Neutrophil (primary cell): ENCODE results near the gene HLTF.
A peak's percentile ranks its signal among the peaks of the same experiment; 100 is the strongest.

Experiments used
- H3K27ac ChIP-seq: fragments of 200-600 bp; sonication (generic); 2 replicates; pipeline ENCODE4 v1.5.1; 2016; ENCODE audit warnings: mild to moderate bottlenecking, moderate library complexity
- H3K27me3 ChIP-seq: fragments of 200-600 bp; sonication (generic); 2 replicates; pipeline ENCODE4 v1.6.0; 2016; ENCODE audit warnings: mild to moderate bottlenecking
- H3K36me3 ChIP-seq: fragments of 200-600 bp; sonication (generic); 2 replicates; pipeline ENCODE4 v1.5.1; 2017
- H3K4me1 ChIP-seq, 2 experiments: fragments of 200-600 bp in 1 of 2; sonication (generic) in 1 of 2; 1 replicate in 1 of 2; 2 replicates in 1 of 2; pipeline versions ENCODE4 v1.5.1 to v1.6.1; 2013 to 2016; ENCODE audit warnings: low read depth in 1 of 2, low read length in 1 of 2, mild to moderate bottlenecking in 1 of 2, moderate library complexity in 1 of 2; ENCODE audit not compliant: control insufficient read depth in 1 of 2, insufficient read depth in 1 of 2
- H3K4me3 ChIP-seq, 2 experiments: fragments of 200-600 bp in 1 of 2; sonication (generic) in 1 of 2; 1 replicate in 1 of 2; 2 replicates in 1 of 2; pipeline ENCODE4 v1.5.1; 2013 to 2016; ENCODE audit warnings: low read depth in 1 of 2, low read length in 1 of 2, mild to moderate bottlenecking in 1 of 2, moderate library complexity in 1 of 2
- H3K9me3 ChIP-seq: fragments of 200-600 bp; sonication (generic); 2 replicates; pipeline ENCODE4 v1.5.1; 2016
- CTCF ChIP-seq: fragments of 200-600 bp; sonication (generic); IDR thresholded peaks from 2 replicates; pipeline ENCODE4 v1.5.1; 2016; ENCODE audit warnings: antibody characterized with exemption

Gene HLTF

DNA sequence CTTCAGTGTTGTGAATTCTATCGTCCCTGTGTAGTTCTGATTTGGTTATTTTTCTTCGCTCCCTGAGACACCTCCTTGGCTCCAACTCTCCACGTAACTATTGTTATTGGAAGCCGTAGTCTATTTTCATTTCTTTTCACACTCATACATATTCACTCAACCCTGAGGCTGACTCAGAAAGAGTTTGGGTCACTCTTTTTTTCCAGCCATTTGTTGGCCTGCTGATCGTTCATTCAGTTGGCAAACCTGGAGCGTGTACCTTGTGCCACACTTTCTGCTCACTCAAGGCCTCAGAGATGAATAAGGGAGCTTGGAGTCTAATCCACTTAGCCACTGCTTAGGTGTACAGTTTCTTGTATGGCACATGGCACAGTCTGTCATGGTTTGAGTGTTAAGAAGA lies 72.6 kb downstream of the HLTF start:
- no peak for TF ChIP-seq CTCF
- peaks cover 0 to 7% of the 10 kb centered on the region in 2 experiments for H3K4me1 ChIP-seq
- H3K27ac ChIP-seq: no peak overlapping the region
- H3K27me3 ChIP-seq: no peaks in the 10 kb centered on the region
- H3K9me3 ChIP-seq: peaks cover 3% of the 10 kb centered on the region
- H3K4me3 ChIP-seq: no peak overlapping the region
- peaks cover 89% of the 10 kb centered on the region for H3K36me3 ChIP-seq

DNA sequence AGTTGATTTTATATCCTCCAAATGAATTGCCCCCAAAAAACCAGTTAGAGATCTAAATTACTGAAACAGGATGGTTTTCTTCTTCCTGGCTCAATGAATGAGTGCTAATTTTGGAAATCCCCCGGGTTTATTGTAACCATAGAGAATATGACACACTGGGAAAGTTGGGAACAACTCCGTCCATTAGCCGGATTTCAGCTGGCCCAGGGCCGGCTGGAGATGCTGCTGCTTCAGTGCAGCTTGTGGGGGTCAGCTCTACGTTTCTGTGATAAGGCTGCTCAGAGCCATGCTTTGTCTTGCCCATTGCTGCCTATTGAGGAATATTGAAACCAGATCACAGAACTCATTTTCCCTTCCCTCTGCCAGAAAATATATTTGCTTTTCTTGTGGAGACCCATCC lies 74.7 kb downstream of the HLTF start:
- no peaks in the 10 kb centered on the region for H3K27me3 ChIP-seq
- no peak for TF ChIP-seq CTCF
- peak overlapping the region; percentile 21 for H3K27ac ChIP-seq
- peaks cover 0 to 7% of the 10 kb centered on the region in 2 experiments for H3K4me1 ChIP-seq
- peaks cover 92% of the 10 kb centered on the region for H3K36me3 ChIP-seq
- peaks cover 3% of the 10 kb centered on the region for H3K9me3 ChIP-seq
- H3K4me3 ChIP-seq: no peak overlapping the region

DNA sequence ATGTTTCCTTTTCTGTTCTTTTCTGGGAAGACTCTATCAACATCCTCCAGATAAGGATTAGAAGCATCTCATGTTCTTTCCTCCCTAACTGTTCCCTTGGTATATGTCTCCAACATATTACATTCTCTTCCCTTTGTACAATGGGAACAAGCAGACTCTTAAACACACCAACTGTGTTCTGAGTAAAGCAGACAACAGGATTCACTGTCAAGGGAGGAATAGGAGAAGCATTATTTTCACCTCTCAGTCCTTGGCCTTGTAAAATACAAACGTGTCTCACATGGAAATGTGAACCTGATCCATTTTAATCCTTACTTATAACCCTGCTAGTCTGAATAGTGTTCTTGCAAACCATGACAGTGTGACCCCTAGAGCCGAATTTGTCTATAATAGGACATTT lies 75.4 kb downstream of the HLTF start:
- peaks cover 3% of the 10 kb centered on the region for H3K9me3 ChIP-seq
- H3K4me1 ChIP-seq: peaks cover 0 to 7% of the 10 kb centered on the region in 2 experiments
- H3K27me3 ChIP-seq: no peaks in the 10 kb centered on the region
- no peak overlapping the region for H3K4me3 ChIP-seq
- H3K36me3 ChIP-seq: peaks cover 94% of the 10 kb centered on the region
- TF ChIP-seq CTCF: no peak
- H3K27ac ChIP-seq: peak overlapping the region; percentile 21

GRCh38 chr3:149010504-149010951 lies 75.8 kb downstream of the HLTF start:
- H3K4me3 ChIP-seq: no peak overlapping the region
- H3K27me3 ChIP-seq: no peaks in the 10 kb centered on the region
- H3K9me3 ChIP-seq: peaks cover 3% of the 10 kb centered on the region
- H3K36me3 ChIP-seq: peaks cover 94% of the 10 kb centered on the region
- H3K27ac ChIP-seq: no peak overlapping the region
- peaks cover 0 to 7% of the 10 kb centered on the region in 2 experiments for H3K4me1 ChIP-seq
- no peak for TF ChIP-seq CTCF

DNA sequence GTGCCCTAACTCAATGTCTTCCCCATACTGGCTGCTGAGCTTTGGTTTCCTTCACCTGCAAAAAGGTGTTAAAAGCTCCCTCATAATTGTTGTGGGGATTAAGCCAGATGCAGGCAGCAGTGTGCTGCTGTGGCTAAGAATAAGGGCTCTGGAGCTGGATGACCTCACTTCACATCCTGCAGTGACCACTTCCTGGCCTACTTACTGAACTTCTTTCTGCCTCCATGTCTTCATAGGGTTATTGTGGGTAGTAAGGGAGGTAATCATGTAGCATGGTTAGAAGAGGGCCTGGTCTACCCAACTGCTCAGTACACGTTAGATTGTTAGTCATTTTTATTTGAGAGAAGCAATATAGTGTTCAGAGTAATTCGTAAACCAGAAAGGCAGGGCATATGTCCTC lies 76.6 kb downstream of the HLTF start:
- peaks cover 3% of the 10 kb centered on the region for H3K9me3 ChIP-seq
- peaks cover 0 to 7% of the 10 kb centered on the region in 2 experiments for H3K4me1 ChIP-seq
- TF ChIP-seq CTCF: no peak
- H3K27ac ChIP-seq: peak overlapping the region; percentile 48
- no peaks in the 10 kb centered on the region for H3K27me3 ChIP-seq
- H3K36me3 ChIP-seq: peaks cover 93% of the 10 kb centered on the region
- H3K4me3 ChIP-seq: no peak overlapping the region
